Mammary epithelial cell (primary cell): ENCODE data around the gene CDKAL1.

Source experiments
- EZH2 ChIP-seq: IDR thresholded peaks from 2 replicates; pipeline ENCODE4 v1.6.1; 2012; ENCODE audit warnings: low read length, inconsistent platforms, borderline replicate concordance
- TF ChIP-seq, protein P1 (sequence below), 2 donors: IDR thresholded peaks in 1 of 2; conservative IDR thresholded peaks in 1 of 2; 2 replicates each; pipeline ENCODE4 v1.5.1; 2011 to 2012; ENCODE audit warnings: inconsistent platforms in 2 of 2, low read length in 2 of 2, mild to moderate bottlenecking in 2 of 2, control low read depth in 1 of 2, low read depth in 1 of 2; ENCODE audit not compliant: insufficient read depth in 1 of 2; ENCODE audit errors: extremely low read depth in 1 of 2

GRCh38 chr6:20539387-20539786, 5.1 kb downstream of the CDKAL1 start:
- TF ChIP-seq, protein P1, sequence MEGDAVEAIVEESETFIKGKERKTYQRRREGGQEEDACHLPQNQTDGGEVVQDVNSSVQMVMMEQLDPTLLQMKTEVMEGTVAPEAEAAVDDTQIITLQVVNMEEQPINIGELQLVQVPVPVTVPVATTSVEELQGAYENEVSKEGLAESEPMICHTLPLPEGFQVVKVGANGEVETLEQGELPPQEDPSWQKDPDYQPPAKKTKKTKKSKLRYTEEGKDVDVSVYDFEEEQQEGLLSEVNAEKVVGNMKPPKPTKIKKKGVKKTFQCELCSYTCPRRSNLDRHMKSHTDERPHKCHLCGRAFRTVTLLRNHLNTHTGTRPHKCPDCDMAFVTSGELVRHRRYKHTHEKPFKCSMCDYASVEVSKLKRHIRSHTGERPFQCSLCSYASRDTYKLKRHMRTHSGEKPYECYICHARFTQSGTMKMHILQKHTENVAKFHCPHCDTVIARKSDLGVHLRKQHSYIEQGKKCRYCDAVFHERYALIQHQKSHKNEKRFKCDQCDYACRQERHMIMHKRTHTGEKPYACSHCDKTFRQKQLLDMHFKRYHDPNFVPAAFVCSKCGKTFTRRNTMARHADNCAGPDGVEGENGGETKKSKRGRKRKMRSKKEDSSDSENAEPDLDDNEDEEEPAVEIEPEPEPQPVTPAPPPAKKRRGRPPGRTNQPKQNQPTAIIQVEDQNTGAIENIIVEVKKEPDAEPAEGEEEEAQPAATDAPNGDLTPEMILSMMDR (conservative IDR thresholded peaks at IDR 0.05 in 1 of 2, IDR thresholded peaks at IDR 0.05 in 1 of 2; ENCODE audit: extremely low read depth in 1 of 2, insufficient read depth in 1 of 2, low read depth in 1 of 2, low read length in 2 of 2), result no peak
- no peak for TF ChIP-seq EZH2
